B cell (primary cell): ENCODE results near the gene ATG7. TPM values are rescaled to one million over a fixed set of nuclear protein-coding genes. Genes with fewer than 3 reads are reported as not detected.

Source experiments
- ATAC-seq: fragments of 200-7000 bp; cut with Tn5 transposase; one replicate; pipeline ENCODE4 v1.10.0; 2021; ENCODE audit warnings: low read depth, mild to moderate bottlenecking, moderate number of reproducible peaks, moderate library complexity
- CTCF ChIA-PET: fragments of 350-600 bp; sonication (Branson Sonifier 250); formaldehyde crosslinking; loops from one replicate; lab custom pipeline; 2021; ENCODE audit warnings: antibody characterized with exemption, inconsistent platforms; lab: Charles Lee
- POLR2A ChIA-PET: fragments of 350-600 bp; sonication (Branson Sonifier 250); formaldehyde crosslinking; loops from one replicate; lab custom pipeline; 2021; ENCODE audit warnings: antibody characterized with exemption; lab: Charles Lee
- DNase-seq: peaks from one replicate; pipeline ENCODE4 v3.0.0; 2013
- H2AFZ ChIP-seq: 2 replicates; pipeline ENCODE4 v1.6.1; 2012; ENCODE audit warnings: mild to moderate bottlenecking, low read depth, low read length; ENCODE audit not compliant: insufficient read depth, poor library complexity, severe bottlenecking
- H3K27ac ChIP-seq, 2 donors: 1 replicate in 1 of 2; 2 replicates in 1 of 2; pipeline ENCODE4 v1.5.1; 2012 to 2013; ENCODE audit warnings: low read length in 2 of 2, mild to moderate bottlenecking in 2 of 2, moderate library complexity in 1 of 2
- H3K27me3 ChIP-seq, 4 experiments: fragments of 200-600 bp in 1 of 4; sonication (generic) in 1 of 4; replicated peaks in 1 of 4; 1 replicate in 2 of 4; 2 replicates in 2 of 4; pipeline versions ENCODE4 v1.6.1 to v1.7.0; 2013 to 2016; ENCODE audit warnings: low read length in 3 of 4, mild to moderate bottlenecking in 2 of 4, mixed read lengths in 1 of 4, moderate library complexity in 1 of 4; ENCODE audit not compliant: insufficient read depth in 4 of 4, control insufficient read depth in 3 of 4; ENCODE audit errors: control extremely low read depth in 1 of 4
- H3K36me3 ChIP-seq, 2 experiments: replicated peaks in 1 of 2; 1 replicate in 1 of 2; 2 replicates in 1 of 2; pipeline versions ENCODE4 v1.6.1 to v1.7.1; 2013; ENCODE audit warnings: low read length in 1 of 2; ENCODE audit not compliant: insufficient read depth in 2 of 2, control insufficient read depth in 1 of 2; ENCODE audit errors: control extremely low read depth in 1 of 2, extremely low read depth in 1 of 2
- H3K4me1 ChIP-seq, 2 donors: fragments of 200-600 bp in 1 of 2; sonication (generic) in 1 of 2; 1 replicate in 1 of 2; 2 replicates in 1 of 2; pipeline versions ENCODE4 v1.5.1 to v1.6.1; 2013 to 2017; ENCODE audit warnings: low read length in 2 of 2; ENCODE audit not compliant: control insufficient read depth in 2 of 2, insufficient read depth in 2 of 2
- H3K4me2 ChIP-seq: replicated peaks from 2 replicates; pipeline ENCODE3; 2012; ENCODE audit warnings: mild to moderate bottlenecking, low read depth, low read length; ENCODE audit not compliant: poor library complexity, severe bottlenecking
- H3K4me3 ChIP-seq, 5 experiments: fragments of 200-600 bp in 1 of 5; sonication (generic) in 1 of 5; 1 replicate in 3 of 5; 2 replicates in 2 of 5; pipeline versions ENCODE4 v1.5.1 to v1.7.0; 2011 to 2016; ENCODE audit warnings: low read length in 4 of 5, mild to moderate bottlenecking in 4 of 5, low read depth in 2 of 5, control low read depth in 1 of 5, moderate library complexity in 1 of 5; ENCODE audit not compliant: insufficient read depth in 1 of 5; ENCODE audit errors: control extremely low read depth in 1 of 5, extremely low read depth in 1 of 5
- H3K79me2 ChIP-seq: fragments of 200-600 bp; sonication (generic); one replicate; pipeline ENCODE4 v1.6.0; 2016; ENCODE audit warnings: low read length; ENCODE audit not compliant: control insufficient read depth, insufficient read depth
- H3K9ac ChIP-seq: fragments of 200-600 bp; sonication (generic); 2 replicates; pipeline ENCODE4 v1.6.1; 2017; ENCODE audit warnings: mild to moderate bottlenecking, low read length, moderate library complexity
- H3K9me3 ChIP-seq, 3 donors: one replicate each; pipeline versions ENCODE4 v1.6.1 to v1.7.1; 2013; ENCODE audit warnings: low read length in 2 of 3; ENCODE audit not compliant: control insufficient read depth in 2 of 3, insufficient read depth in 1 of 3; ENCODE audit errors: control extremely low read depth in 1 of 3
- H4K20me1 ChIP-seq: 2 replicates; pipeline ENCODE4 v1.6.0; 2012; ENCODE audit warnings: mild to moderate bottlenecking, low read length; ENCODE audit not compliant: insufficient read depth, control insufficient read depth, poor library complexity, severe bottlenecking
- H3K27ac Mint-ChIP-seq: one replicate; pipeline ENCODE4 v1.8.0; 2021; ENCODE audit warnings: mixed read lengths
- H3K27me3 Mint-ChIP-seq: one replicate; pipeline ENCODE4 v1.8.0; 2021; ENCODE audit warnings: mixed read lengths
- H3K4me1 Mint-ChIP-seq: one replicate; pipeline ENCODE4 v1.8.0; 2021; ENCODE audit warnings: mixed read lengths
- H3K4me3 Mint-ChIP-seq: one replicate; pipeline ENCODE4 v1.8.0; 2021; ENCODE audit warnings: mixed read lengths
- H3K9me3 Mint-ChIP-seq: one replicate; pipeline ENCODE4 v1.8.0; 2022; ENCODE audit warnings: mixed read lengths; ENCODE audit not compliant: insufficient read depth
- CTCF ChIP-seq: fragments of 200-600 bp; IDR thresholded peaks from one replicate; pipeline ENCODE4 v1.8.0; 2022; ENCODE audit warnings: antibody characterized with exemption, mild to moderate bottlenecking
- EZH2 ChIP-seq: IDR thresholded peaks from 2 replicates; pipeline ENCODE4 v1.6.1; 2012; ENCODE audit warnings: borderline replicate concordance, low read depth, mild to moderate bottlenecking, moderate library complexity, low read length; ENCODE audit not compliant: insufficient read depth, poor library complexity, severe bottlenecking
- WGBS: methylation state at CpG from one replicate; pipeline ENCODE4 v1.1.5; 2013; ENCODE audit warnings: missing lambda C conversion rate; ENCODE audit not compliant: insufficient coverage; 5-methylcytosine and 5-hydroxymethylcytosine counted together
- intact Hi-C: fragments of 100-400 bp; cut with micrococcal nuclease; formaldehyde crosslinking; loops from one replicate; pipeline ENCODE4 v1.10.0; 2022
- polyA plus RNA-seq: library from polyadenylated mRNA; depleted of rRNA; stranded (reverse); fragments of >200 nt; gene quantifications from 2 replicates; pipeline ENCODE4 v1.2.3, GENCODE V29; 2012
- total RNA-seq, 2 donors: library from RNA; stranded (reverse); fragments of 120-200 nt in 1 of 2; gene quantifications; 1 replicate in 1 of 2; 2 replicates in 1 of 2; pipeline versions ENCODE4 v1.2.3 to v1.2.4, GENCODE V29; 2013 to 2022

Gene ATG7
- total and polyA plus RNA-seq, 2 donors (not counting 1 experiment from before 2014, with no cell fraction given): 13.9 to 66.4 TPM

- H3K27ac ChIP-seq: no peak overlapping the region
- H3K4me1 ChIP-seq: no peaks in the 10 kb centered on the region
- H3K36me3 ChIP-seq: peaks cover 6 to 19% of the 10 kb centered on the region in 2 experiments
- H3K4me2 ChIP-seq: no peak overlapping the region
- H2AFZ ChIP-seq: no peak overlapping the region
- H3K9me3 ChIP-seq: no peaks in the 10 kb centered on the region
- TF ChIP-seq EZH2: no peak
- TF ChIP-seq CTCF: no peak
- Mint-ChIP-seq H3K4me1 (no peaks in the 10 kb centered on the region), H3K27me3 (no peaks in the 10 kb centered on the region), H3K9me3 (no peaks in the 10 kb centered on the region), H3K4me3 (no peak overlapping the region), H3K27ac (no peak overlapping the region)
- H3K79me2 ChIP-seq: no peaks in the 10 kb centered on the region
- no peak overlapping the region for H3K4me3 ChIP-seq
- CTCF ChIA-PET: interaction anchor here (1.8 kb wide), 1 partner anchor 279 kb away, joined by 5 read pairs; no protein-coding TSS in a partner anchor
- no peaks in the 10 kb centered on the region for H3K27me3 ChIP-seq
- POLR2A ChIA-PET: no interaction called here
- ATAC-seq (no peak), DNase-seq (no peak)
- intact Hi-C loops: no loop called here
- no peak overlapping the region for H3K9ac ChIP-seq
- 96% methylated on average over 10 of the region's 10 CpGs for WGBS
- H4K20me1 ChIP-seq: no peaks in the 10 kb centered on the region
Observed at GRCh38 chr3:11371747-11372146, 99.5 kb downstream of the ATG7 start.

- DNase-seq: no peak
- H3K4me1 Mint-ChIP-seq: no peaks in the 10 kb centered on the region
- no peak overlapping the region for H3K27ac Mint-ChIP-seq
- no peak for ATAC-seq
- Histone ChIP-seq H3K9me3 (no peaks in the 10 kb centered on the region), H3K9ac (no peak overlapping the region), H3K4me2 (no peak overlapping the region), H3K79me2 (no peaks in the 10 kb centered on the region), H4K20me1 (no peaks in the 10 kb centered on the region), H3K27ac (no peak overlapping the region), H2AFZ (no peak overlapping the region), H3K4me3 (no peak overlapping the region), H3K27me3 (no peaks in the 10 kb centered on the region), H3K36me3 (peaks cover 6 to 12% of the 10 kb centered on the region in 2 experiments), H3K4me1 (no peaks in the 10 kb centered on the region)
- intact Hi-C loops: no loop called here
- no peak for TF ChIP-seq EZH2
- TF ChIP-seq CTCF: no peak
- no peak overlapping the region for H3K4me3 Mint-ChIP-seq
- CTCF ChIA-PET: interaction anchor here (1.8 kb wide), 1 partner anchor 277 kb away, joined by 5 read pairs; no protein-coding TSS in a partner anchor
- POLR2A ChIA-PET: no interaction called here
- H3K9me3 Mint-ChIP-seq: no peaks in the 10 kb centered on the region
- WGBS: 40% methylated on average over 3 of the region's 4 CpGs
- no peaks in the 10 kb centered on the region for H3K27me3 Mint-ChIP-seq
Observed at GRCh38 chr3:11373235-11373634, 101.0 kb downstream of the ATG7 start.
